IMR-90 (cell line): ENCODE data around the gene PTPRO. TPM values are rescaled to one million over a fixed set of nuclear protein-coding genes. Genes with fewer than 3 reads are reported as not detected.

Source experiments
- ATAC-seq: fragments of 200-7000 bp; cut with Tn5 transposase; 2 replicates; pipeline ENCODE4 v1.9.1; 2020; ENCODE audit warnings: low read depth, mild to moderate bottlenecking, moderate library complexity
- BruUV-seq: library from RNA; stranded (reverse); fragments of 400-500 nt; replicated peaks from 2 replicates; lab custom pipeline; 2021; lab: Mats Ljungman, UMichigan
- CTCF ChIA-PET: fragments of 300-600 bp; formaldehyde crosslinking; extraction: SDS; loops from one replicate; lab custom pipeline; 2021; ENCODE audit warnings: antibody characterized with exemption; lab: Yijun Ruan, JAX
- POLR2A ChIA-PET: fragments of 300-600 bp; sonication (Branson Sonifier 250); formaldehyde crosslinking; loops from one replicate; lab custom pipeline; 2022; ENCODE audit warnings: antibody characterized with exemption; ENCODE audit not compliant: unreplicated experiment; lab: Charles Lee
- DNase-seq: peaks from one replicate; pipeline ENCODE4 v3.0.0; 2013
- H2AFZ ChIP-seq: replicated peaks from 2 replicates; pipeline ENCODE3; 2013; ENCODE audit warnings: low read length, mild to moderate bottlenecking; ENCODE audit not compliant: poor library complexity
- H2AK5ac ChIP-seq: 2 replicates; pipeline ENCODE4 v1.6.1; 2013; ENCODE audit warnings: low read depth, low read length, inconsistent platforms
- H2AK9ac ChIP-seq: replicated peaks from 2 replicates; pipeline ENCODE3; 2013; ENCODE audit warnings: mild to moderate bottlenecking, low read depth, low read length, moderate library complexity; ENCODE audit not compliant: poor library complexity
- H2BK120ac ChIP-seq: 2 replicates; pipeline ENCODE4 v1.6.1; 2013; ENCODE audit warnings: low read depth, low read length, inconsistent platforms
- H2BK15ac ChIP-seq: 3 replicates; pipeline ENCODE4 v1.6.1; 2013; ENCODE audit warnings: low read depth, low read length, inconsistent platforms
- H2BK20ac ChIP-seq: 2 replicates; pipeline ENCODE4 v1.6.1; 2013; ENCODE audit warnings: low read depth, mild to moderate bottlenecking, inconsistent platforms, low read length, moderate library complexity
- H2BK5ac ChIP-seq: 2 replicates; pipeline ENCODE4 v1.6.1; 2013; ENCODE audit warnings: mild to moderate bottlenecking, low read depth, low read length, inconsistent platforms; ENCODE audit not compliant: poor library complexity, severe bottlenecking
- H3K14ac ChIP-seq: replicated peaks from 2 replicates; pipeline ENCODE4 v1.6.1; 2013; ENCODE audit warnings: low read depth, low read length, inconsistent platforms
- H3K18ac ChIP-seq: 2 replicates; pipeline ENCODE4 v1.6.1; 2013; ENCODE audit warnings: low read depth, low read length, control low read depth
- H3K23ac ChIP-seq: 2 replicates; pipeline ENCODE4 v1.6.1; 2013; ENCODE audit warnings: low read depth, low read length, inconsistent platforms
- H3K27ac ChIP-seq: 2 replicates; pipeline ENCODE4 v1.5.1; 2013; ENCODE audit warnings: mild to moderate bottlenecking, control low read depth, low read length; ENCODE audit not compliant: insufficient read depth
- H3K27me3 ChIP-seq: 2 replicates; pipeline ENCODE4 v1.6.1; 2013; ENCODE audit warnings: low read length; ENCODE audit not compliant: control insufficient read depth, insufficient read depth
- H3K36me3 ChIP-seq: 2 replicates; pipeline ENCODE4 v1.6.1; 2013; ENCODE audit warnings: low read length, mixed read lengths; ENCODE audit not compliant: control insufficient read depth, insufficient read depth
- H3K4ac ChIP-seq: 2 replicates; pipeline ENCODE4 v1.6.1; 2013; ENCODE audit warnings: low read depth, low read length, inconsistent platforms
- H3K4me1 ChIP-seq: 2 replicates; pipeline ENCODE4 v1.6.1; 2013; ENCODE audit warnings: low read length, mixed read lengths; ENCODE audit not compliant: control insufficient read depth, insufficient read depth
- H3K4me2 ChIP-seq: 2 replicates; pipeline ENCODE4 v1.6.1; 2013; ENCODE audit warnings: low read depth, mild to moderate bottlenecking, control low read depth, low read length, moderate library complexity
- H3K4me3 ChIP-seq: 2 replicates; pipeline ENCODE4 v1.5.1; 2013; ENCODE audit warnings: low read depth, mild to moderate bottlenecking, control low read depth, low read length, moderate library complexity; ENCODE audit not compliant: insufficient read depth
- H3K56ac ChIP-seq: 2 replicates; pipeline ENCODE4 v1.6.1; 2013; ENCODE audit warnings: low read length, inconsistent platforms; ENCODE audit not compliant: insufficient read depth; ENCODE audit errors: extremely low read depth
- H3K79me1 ChIP-seq, 2 experiments: 2 replicates each; pipeline ENCODE4 v1.6.1; 2013; ENCODE audit warnings: low read length in 2 of 2, inconsistent platforms in 1 of 2, low read depth in 1 of 2
- H3K9ac ChIP-seq: 2 replicates; pipeline ENCODE4 v1.6.1; 2013; ENCODE audit warnings: low read depth, low read length, control low read depth
- H3K9me1 ChIP-seq: 2 replicates; pipeline ENCODE4 v1.6.1; 2013; ENCODE audit warnings: low read length, inconsistent platforms; ENCODE audit not compliant: insufficient read depth
- H3K9me3 ChIP-seq: 2 replicates; pipeline ENCODE4 v1.6.1; 2013; ENCODE audit warnings: low read length; ENCODE audit not compliant: control insufficient read depth, insufficient read depth
- H4K20me1 ChIP-seq: 2 replicates; pipeline ENCODE4 v1.6.1; 2013; ENCODE audit warnings: low read length, inconsistent platforms; ENCODE audit not compliant: insufficient read depth
- H4K5ac ChIP-seq: 2 replicates; pipeline ENCODE4 v1.6.1; 2013; ENCODE audit warnings: mild to moderate bottlenecking, low read depth, low read length, control low read depth
- H4K8ac ChIP-seq, 2 experiments: 2 replicates each; pipeline ENCODE4 v1.6.1; 2013; ENCODE audit warnings: low read depth in 2 of 2, low read length in 2 of 2, control low read depth in 1 of 2, inconsistent platforms in 1 of 2
- H4K91ac ChIP-seq: 2 replicates; pipeline ENCODE4 v1.6.1; 2013; ENCODE audit warnings: low read depth, low read length, inconsistent platforms; ENCODE audit not compliant: insufficient read depth
- FOS ChIP-seq: fragments of 150-350 bp; IDR thresholded peaks from 2 replicates; pipeline ENCODE4 v1.6.1; 2016; ENCODE audit warnings: low read depth, low read length
- WGBS, 2 experiments: methylation state at CpG; one replicate each; pipeline versions ENCODE4 v1.1.5 to v1.1.7; 2013; ENCODE audit warnings: missing lambda C conversion rate in 2 of 2; ENCODE audit not compliant: insufficient read length in 1 of 2; ENCODE audit errors: extremely low coverage in 2 of 2; 5-methylcytosine and 5-hydroxymethylcytosine counted together
- dilution Hi-C: fragments of 300-500 bp; cut with HindIII; formaldehyde crosslinking; loops from one replicate; pipeline ENCODE4 v1.14.3; 2018; ENCODE audit warnings: low sequenced_read_pairs; ENCODE audit not compliant: unreplicated experiment
- in situ Hi-C: fragments of 300-500 bp; cut with MboI; formaldehyde crosslinking; loops from 3 replicates; pipeline ENCODE4 v1.14.3; 2019; ENCODE audit warnings: low sequenced_read_pairs, inconsistent platforms, mixed read lengths
- intact Hi-C: fragments of 100-400 bp; cut with micrococcal nuclease; formaldehyde crosslinking; loops from 2 replicates; pipeline ENCODE4 v1.10.0; 2022
- polyA plus RNA-seq, 3 experiments: library from polyadenylated mRNA; depleted of rRNA; stranded (reverse); fragments of >200 nt; gene quantifications; 2 replicates each; pipeline ENCODE4 v1.2.3, GENCODE V29; 2012; ENCODE audit warnings: low replicate concordance in 1 of 3
- total RNA-seq: library from RNA; depleted of rRNA; stranded (reverse); fragments of >200 nt; gene quantifications from 2 replicates; pipeline ENCODE4 v1.2.3, GENCODE V29; 2012

The PTPRO gene
- total and polyA plus RNA-seq, 2 of the 4 experiments (the other 2 are of a cell fraction): 0.03 to 0.18 TPM

DNA sequence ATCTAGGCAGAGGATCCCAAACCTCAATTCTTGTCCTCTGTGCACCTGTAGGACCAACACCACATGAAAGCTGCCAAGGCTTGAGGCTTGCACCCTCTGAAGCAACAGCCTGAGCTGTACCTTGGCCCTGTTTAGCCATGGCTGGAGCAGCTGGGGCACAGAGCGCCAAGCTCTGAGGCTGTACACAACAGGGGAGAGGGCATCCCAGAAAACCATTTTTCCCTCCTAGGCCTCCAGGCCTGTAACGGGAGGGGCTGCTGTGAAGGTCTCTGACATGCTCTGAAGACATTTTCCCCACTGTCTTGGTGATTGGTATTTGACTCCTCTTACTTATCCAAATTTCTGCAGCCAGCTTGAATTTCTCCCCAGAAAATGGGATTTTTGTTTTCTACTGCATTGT lies 22.4 kb upstream of the PTPRO start:
- Histone ChIP-seq H3K18ac (no peak overlapping the region), H3K23ac (no peak overlapping the region), H2BK20ac (no peak overlapping the region), H2BK120ac (no peak overlapping the region), H3K9me3 (no peaks in the 10 kb centered on the region), H3K4me2 (no peak overlapping the region), H3K9ac (no peak overlapping the region), H3K27me3 (no peaks in the 10 kb centered on the region), H2BK5ac (no peak overlapping the region), H4K8ac (no peak overlapping the region), H3K4ac (no peak overlapping the region), H3K4me1 (no peaks in the 10 kb centered on the region), H2AK5ac (no peak overlapping the region), H2AFZ (no peak overlapping the region), H4K5ac (no peak overlapping the region), H3K56ac (no peak overlapping the region), H3K9me1 (no peaks in the 10 kb centered on the region), H3K79me1 (no peaks in the 10 kb centered on the region), H2BK15ac (no peak overlapping the region), H4K20me1 (no peaks in the 10 kb centered on the region), H3K4me3 (no peak overlapping the region), H2AK9ac (no peak overlapping the region), H3K14ac (no peak overlapping the region), H3K27ac (no peak overlapping the region), H4K91ac (no peak overlapping the region), H3K36me3 (no peaks in the 10 kb centered on the region)
- intact Hi-C loops: no loop called here
- in situ Hi-C loops: no loop called here
- TF ChIP-seq FOS: no peak
- no peak for DNase-seq
- ChIA-PET POLR2A (no interaction called here), CTCF (no interaction called here)
- dilution Hi-C loops: no loop called here
- no peak for ATAC-seq
- no CpG with 5 or more reads among the region's 2 CpGs for WGBS, 2 experiments
- BruUV-seq: no TSS peak
